ENCODE results near the gene NUTM2G.
"Not testable (repeated sequence)": the region's sequence is repeated elsewhere in the genome, so short reads cannot be mapped to it uniquely, and the experiment has no call there.

NUTM2G gene

GRCh38 chr9:96950539-96950938, 21.9 kb downstream of the NUTM2G start:
- not testable (repeated sequence) for DNase-seq

DNA sequence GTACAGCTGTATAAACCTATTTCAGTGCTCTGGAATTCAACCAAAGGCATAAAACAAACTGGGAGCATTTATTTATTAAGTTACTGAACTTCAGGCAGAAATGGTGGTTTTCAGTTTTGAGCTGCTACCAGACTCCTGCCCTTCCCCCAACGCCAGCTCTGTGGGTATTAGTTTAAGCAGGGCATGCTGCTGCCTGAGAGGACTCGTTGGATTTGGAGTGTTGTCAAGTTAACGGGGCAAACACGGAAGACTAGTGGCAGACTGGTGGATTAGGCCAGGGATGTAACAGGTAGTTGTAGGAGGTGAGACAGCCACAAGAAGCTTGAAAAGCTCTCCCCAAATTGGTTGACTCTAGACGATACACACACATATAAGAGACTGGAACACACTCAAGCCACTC, 38.9 kb downstream of the NUTM2G start:
- not testable (repeated sequence) for DNase-seq

GRCh38 chr9:96972552-96972951, 43.9 kb downstream of the NUTM2G start:
- DNase-seq: not testable (repeated sequence)

DNA sequence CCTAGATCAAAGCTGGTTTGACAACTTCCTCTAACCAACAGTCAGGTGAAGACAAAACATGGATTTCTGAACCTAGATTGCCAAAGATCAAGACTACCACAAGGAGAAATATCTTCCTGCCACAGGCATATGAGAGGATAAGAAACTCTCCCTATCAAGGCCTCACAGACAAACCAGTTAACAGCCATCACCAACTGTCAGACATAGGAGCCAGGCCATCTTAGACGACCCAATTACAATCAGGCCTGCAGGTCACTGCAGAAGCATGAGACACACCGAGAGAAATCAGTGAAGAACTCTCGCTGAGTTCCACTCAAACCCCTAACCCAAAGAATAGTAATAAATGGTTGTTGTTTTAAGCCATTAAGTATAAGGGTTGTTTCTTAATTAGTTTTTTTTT, 45.4 kb downstream of the NUTM2G start:
- not testable (repeated sequence) for DNase-seq

- DNase-seq: not testable (repeated sequence)
Measured at GRCh38 chr9:96983496-96984122, 55.0 kb downstream of the NUTM2G start.

GRCh38 chr9:96984139-96984538, 55.5 kb downstream of the NUTM2G start:
- DNase-seq: not testable (repeated sequence)

GRCh38 chr9:96984887-96985286, 56.2 kb downstream of the NUTM2G start:
- not testable (repeated sequence) for DNase-seq

Data from activated CD8-positive, alpha-beta memory T cell treated with anti-CD3 and anti-CD28 coated beads for 24 hours (primary cell).